NCI-H1048 (cell line): ENCODE measurements around the gene AHRR.

Experiments
- DNase-seq: peaks from one replicate; lab custom pipeline; 2025; lab: John Stamatoyannopoulos, UW

Gene AHRR

GRCh38 chr5:320524-321229 lies 837 bp upstream of the AHRR start:
- DNase-seq: no peak

- DNase-seq: no peak
Observed at GRCh38 chr5:321726-322251, 275 bp downstream of the AHRR start.

GRCh38 chr5:322281-322941 lies 897 bp downstream of the AHRR start:
- no peak for DNase-seq

GRCh38 chr5:322942-323879 lies 1.7 kb downstream of the AHRR start:
- no peak for DNase-seq

GRCh38 chr5:324736-325612 lies 3.5 kb downstream of the AHRR start:
- no peak for DNase-seq

- DNase-seq: no peak
Observed at GRCh38 chr5:326109-326508, 4.6 kb downstream of the AHRR start.

- DNase-seq: no peak
Observed at GRCh38 chr5:329121-329735, 7.7 kb downstream of the AHRR start.

GRCh38 chr5:329768-330167 lies 8.3 kb downstream of the AHRR start:
- no peak for DNase-seq

GRCh38 chr5:332843-333242 lies 11.3 kb downstream of the AHRR start:
- no peak for DNase-seq

- DNase-seq: no peak
Observed at GRCh38 chr5:333945-334344, 12.4 kb downstream of the AHRR start.

GRCh38 chr5:334903-335739 lies 13.6 kb downstream of the AHRR start:
- DNase-seq: no peak

GRCh38 chr5:335740-336038 lies 14.2 kb downstream of the AHRR start:
- DNase-seq: no peak

- no peak for DNase-seq
Observed at GRCh38 chr5:337563-338130, 16.1 kb downstream of the AHRR start.

- DNase-seq: no peak
Observed at GRCh38 chr5:342501-343460, 21.3 kb downstream of the AHRR start.

GRCh38 chr5:343461-344401 lies 22.2 kb downstream of the AHRR start:
- no peak for DNase-seq

- DNase-seq: no peak
Observed at GRCh38 chr5:344668-345067, 23.2 kb downstream of the AHRR start.

- no peak for DNase-seq
Observed at GRCh38 chr5:345404-346195, 24.1 kb downstream of the AHRR start.
